OCI-LY7 (cell line): ENCODE results near the gene INPP5A. TPM values are rescaled to one million over a fixed set of nuclear protein-coding genes. Genes with fewer than 3 reads are reported as not detected.

Source experiments
- BruUV-seq: library from RNA; stranded (reverse); fragments of 400-500 nt; replicated peaks from 2 replicates; lab custom pipeline; 2021; lab: Mats Ljungman, UMichigan
- CTCF ChIA-PET: fragments of 300-600 bp; sonication (Branson Sonifier 250); formaldehyde crosslinking; loops from one replicate; lab custom pipeline; 2022; ENCODE audit warnings: antibody characterized with exemption; ENCODE audit not compliant: unreplicated experiment; lab: Charles Lee
- POLR2A ChIA-PET: fragments of 300-600 bp; sonication (Branson Sonifier 250); formaldehyde crosslinking; loops from one replicate; lab custom pipeline; 2022; ENCODE audit warnings: antibody characterized with exemption; lab: Charles Lee
- DNase-seq: peaks from one replicate; pipeline ENCODE4 v3.0.0-alpha.2; 2015; ENCODE audit warnings: low spot score
- H2AFZ ChIP-seq: fragments of 200-600 bp; sonication (generic), shearing (Covaris generic); 2 replicates; pipeline ENCODE4 v1.6.1; 2014; ENCODE audit warnings: mild to moderate bottlenecking, antibody characterized with exemption, low read length, moderate library complexity
- H3K27ac ChIP-seq: fragments of 200-600 bp; sonication (generic); 2 replicates; pipeline ENCODE4 v1.5.1; 2014; ENCODE audit warnings: mixed run types, low read depth, mild to moderate bottlenecking, moderate library complexity, low read length, inconsistent platforms; ENCODE audit not compliant: poor library complexity, severe bottlenecking
- H3K36me3 ChIP-seq: fragments of 200-600 bp; sonication (generic); 2 replicates; pipeline ENCODE4 v1.6.1; 2014; ENCODE audit warnings: mild to moderate bottlenecking, antibody characterized with exemption, low read length, moderate library complexity, mixed read lengths; ENCODE audit not compliant: insufficient read depth
- H3K4me1 ChIP-seq: fragments of 200-600 bp; sonication (generic); 2 replicates; pipeline ENCODE4 v1.5.1; 2014; ENCODE audit warnings: mild to moderate bottlenecking, low read length; ENCODE audit not compliant: insufficient read depth, poor library complexity, severe bottlenecking
- H3K4me2 ChIP-seq: fragments of 200-600 bp; sonication (generic); 2 replicates; pipeline ENCODE4 v1.6.1; 2014; ENCODE audit warnings: mild to moderate bottlenecking, low read length
- H3K4me3 ChIP-seq: fragments of 200-600 bp; sonication (generic); 2 replicates; pipeline ENCODE4 v1.5.1; 2014; ENCODE audit warnings: mild to moderate bottlenecking, low read depth, low read length; ENCODE audit not compliant: poor library complexity, severe bottlenecking
- H3K79me2 ChIP-seq: fragments of 200-600 bp; sonication (generic); 2 replicates; pipeline ENCODE4 v1.6.1; 2016; ENCODE audit warnings: low read depth, mild to moderate bottlenecking, low read length, moderate library complexity, mixed read lengths; ENCODE audit not compliant: insufficient read depth
- H3K9me2 ChIP-seq: fragments of 200-600 bp; sonication (generic); 2 replicates; pipeline ENCODE4 v1.6.1; 2016; ENCODE audit warnings: mild to moderate bottlenecking, low read length, mixed read lengths; ENCODE audit not compliant: insufficient read depth
- H3K9me3 ChIP-seq: fragments of 200-600 bp; sonication (generic); 2 replicates; pipeline ENCODE4 v1.6.1; 2014; ENCODE audit warnings: mild to moderate bottlenecking, mixed run types, low read length, mixed read lengths
- H4K20me1 ChIP-seq: fragments of 200-600 bp; sonication (generic); 2 replicates; pipeline ENCODE4 v1.6.1; 2014; ENCODE audit warnings: mild to moderate bottlenecking, antibody characterized with exemption, low read length, moderate library complexity, mixed read lengths; ENCODE audit not compliant: insufficient read depth
- EZH2phosphoT487 ChIP-seq: fragments of 200-600 bp; sonication (generic); IDR thresholded peaks from 2 replicates; pipeline ENCODE4 v1.6.1; 2018; ENCODE audit warnings: low read depth, borderline replicate concordance, mild to moderate bottlenecking, mixed run types, antibody characterized with exemption, low read length, moderate library complexity, mixed read lengths
- intact Hi-C: fragments of 100-400 bp; cut with micrococcal nuclease; formaldehyde crosslinking; loops from one replicate; pipeline ENCODE4 v1.10.0; 2022; ENCODE audit not compliant: unreplicated experiment
- total RNA-seq, 2 experiments: library from RNA; depleted of rRNA in 1 of 2; stranded (reverse); fragments of >200 nt in 1 of 2; shearing (Covaris generic) in 1 of 2; gene quantifications; 2 replicates each; pipeline ENCODE4 v1.2.3, GENCODE V29; 2014 to 2022
- TF ChIP-seq, protein P1 (sequence below): fragments of 200-600 bp; sonication (generic); conservative IDR thresholded peaks from 2 replicates; pipeline ENCODE4 v1.5.1; 2014; ENCODE audit warnings: mild to moderate bottlenecking, antibody characterized with exemption, low read length, moderate library complexity, mixed read lengths

The INPP5A gene
- total RNA-seq, 2 experiments from 2014 or later = 14.5 to 18.4 TPM

DNA sequence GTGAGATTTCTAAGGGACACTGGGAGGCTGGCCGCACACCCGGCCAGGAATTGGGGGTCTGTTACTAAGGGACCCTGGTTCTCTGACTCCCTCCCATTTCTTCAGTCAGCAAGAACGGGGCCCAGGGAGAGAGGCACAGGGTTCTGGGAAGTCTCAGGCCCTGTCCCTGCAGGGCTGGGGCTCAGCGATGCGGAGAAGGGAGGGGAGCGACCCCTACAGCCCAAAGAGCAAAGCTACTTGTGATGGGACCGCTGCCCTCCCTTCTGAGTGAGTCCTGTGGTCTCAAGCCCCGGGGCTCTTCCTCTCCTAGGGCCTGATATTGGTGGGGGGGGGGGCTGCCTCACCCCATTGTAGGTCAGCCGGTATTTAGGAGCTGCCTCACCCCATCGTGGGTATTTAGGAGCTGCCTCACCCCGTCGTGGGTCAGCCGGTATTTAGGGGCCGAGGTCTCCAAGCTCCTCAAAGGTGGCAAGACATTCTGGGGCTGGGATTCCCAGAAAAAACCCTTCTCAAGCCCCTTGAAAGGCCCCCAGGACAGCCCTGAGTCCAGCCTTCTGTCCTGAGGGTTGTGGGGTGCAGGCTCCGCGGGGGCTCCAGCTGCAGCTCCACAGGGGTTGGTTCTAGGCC, 265.2 kb downstream of the INPP5A start:
- Histone ChIP-seq H3K9me3 (no peaks in the 10 kb centered on the region), H3K27ac (no peak overlapping the region), H3K4me1 (no peaks in the 10 kb centered on the region), H3K9me2 (no peaks in the 10 kb centered on the region), H3K36me3 (no peaks in the 10 kb centered on the region), H3K79me2 (no peaks in the 10 kb centered on the region), H3K4me3 (no peak overlapping the region), H2AFZ (no peak overlapping the region), H4K20me1 (no peaks in the 10 kb centered on the region), H3K4me2 (no peak overlapping the region)
- intact Hi-C loops = no loop called here
- CTCF ChIA-PET = interaction anchor here (0.6 kb wide), 1 partner anchor 150 kb away, joined by 3 read pairs; no protein-coding TSS in a partner anchor
- POLR2A ChIA-PET = no interaction called here
- TF ChIP-seq EZH2phosphoT487 = no peak
- TF ChIP-seq, protein P1, sequence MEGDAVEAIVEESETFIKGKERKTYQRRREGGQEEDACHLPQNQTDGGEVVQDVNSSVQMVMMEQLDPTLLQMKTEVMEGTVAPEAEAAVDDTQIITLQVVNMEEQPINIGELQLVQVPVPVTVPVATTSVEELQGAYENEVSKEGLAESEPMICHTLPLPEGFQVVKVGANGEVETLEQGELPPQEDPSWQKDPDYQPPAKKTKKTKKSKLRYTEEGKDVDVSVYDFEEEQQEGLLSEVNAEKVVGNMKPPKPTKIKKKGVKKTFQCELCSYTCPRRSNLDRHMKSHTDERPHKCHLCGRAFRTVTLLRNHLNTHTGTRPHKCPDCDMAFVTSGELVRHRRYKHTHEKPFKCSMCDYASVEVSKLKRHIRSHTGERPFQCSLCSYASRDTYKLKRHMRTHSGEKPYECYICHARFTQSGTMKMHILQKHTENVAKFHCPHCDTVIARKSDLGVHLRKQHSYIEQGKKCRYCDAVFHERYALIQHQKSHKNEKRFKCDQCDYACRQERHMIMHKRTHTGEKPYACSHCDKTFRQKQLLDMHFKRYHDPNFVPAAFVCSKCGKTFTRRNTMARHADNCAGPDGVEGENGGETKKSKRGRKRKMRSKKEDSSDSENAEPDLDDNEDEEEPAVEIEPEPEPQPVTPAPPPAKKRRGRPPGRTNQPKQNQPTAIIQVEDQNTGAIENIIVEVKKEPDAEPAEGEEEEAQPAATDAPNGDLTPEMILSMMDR = no peak
- DNase-seq = no peak
- BruUV-seq = no TSS peak

DNA sequence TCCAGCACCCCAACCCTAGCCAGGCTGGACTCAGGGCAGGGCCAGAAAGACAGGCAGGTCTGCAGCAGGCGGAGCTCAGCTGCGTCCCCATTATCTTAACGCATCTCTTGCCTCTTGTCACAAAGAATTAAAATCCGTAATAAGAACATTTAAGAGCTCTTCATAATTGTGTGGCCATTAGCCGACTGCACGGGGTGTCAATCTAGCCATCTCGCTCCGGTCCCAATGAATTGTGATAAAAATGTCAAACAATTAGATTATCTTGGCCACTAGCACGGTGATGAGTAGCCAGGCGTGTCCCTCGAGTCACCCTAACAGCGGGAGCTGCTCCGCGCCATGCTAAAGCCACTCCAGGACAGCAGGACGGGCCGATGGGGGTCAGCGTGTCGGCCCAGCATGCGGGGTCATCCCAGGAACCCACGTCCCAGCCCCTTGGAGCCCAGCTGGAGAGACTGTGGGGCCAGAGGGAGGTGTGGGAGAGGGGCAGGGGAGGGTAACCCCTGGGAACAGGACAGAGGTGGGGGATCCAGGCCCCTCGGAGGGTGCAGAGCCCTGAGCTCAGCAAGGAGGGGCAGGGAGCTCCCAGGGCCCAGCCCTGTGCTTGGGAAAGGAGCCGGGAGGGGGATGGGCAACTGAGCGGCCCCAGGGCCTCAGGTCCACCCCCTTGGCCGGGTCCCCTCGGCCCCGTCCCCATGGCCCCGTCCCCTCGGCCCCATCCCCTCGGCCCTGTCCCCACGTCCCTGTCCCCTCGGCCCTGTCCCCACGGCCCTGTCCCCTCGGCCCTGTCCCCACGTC, 266.0 kb downstream of the INPP5A start:
- H3K4me1 ChIP-seq = no peaks in the 10 kb centered on the region
- no peaks in the 10 kb centered on the region for H3K36me3 ChIP-seq
- H3K4me3 ChIP-seq = no peak overlapping the region
- no peaks in the 10 kb centered on the region for H3K9me3 ChIP-seq
- CTCF ChIA-PET = no interaction called here
- BruUV-seq = no TSS peak
- POLR2A ChIA-PET = no interaction called here
- H3K9me2 ChIP-seq = no peaks in the 10 kb centered on the region
- intact Hi-C loops = no loop called here
- no peak for TF ChIP-seq EZH2phosphoT487
- TF ChIP-seq, protein P1 = no peak
- no peaks in the 10 kb centered on the region for H4K20me1 ChIP-seq
- no peak overlapping the region for H3K4me2 ChIP-seq
- no peak overlapping the region for H3K27ac ChIP-seq
- no peaks in the 10 kb centered on the region for H3K79me2 ChIP-seq
- H2AFZ ChIP-seq = no peak overlapping the region
- DNase-seq = no peak

DNA sequence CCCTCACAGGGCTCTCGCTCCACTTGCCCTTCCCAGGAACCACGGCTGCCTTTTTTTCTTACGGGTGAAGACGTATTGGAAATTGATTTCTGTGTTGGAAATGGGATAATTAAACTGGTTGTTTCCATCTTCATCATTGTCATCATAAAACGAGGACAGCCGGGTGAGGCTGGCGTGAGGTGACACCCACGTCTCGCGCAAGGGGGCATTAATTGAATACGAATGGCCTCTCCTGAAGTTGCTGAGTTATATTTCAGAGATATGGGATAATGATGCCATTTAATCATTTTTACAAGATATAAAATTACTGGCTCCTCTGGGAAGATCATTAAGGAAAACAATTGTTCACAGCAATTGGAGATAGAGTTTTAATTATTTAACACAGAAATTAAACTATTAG, 266.7 kb downstream of the INPP5A start:
- Histone ChIP-seq H3K36me3 (no peaks in the 10 kb centered on the region), H3K4me3 (no peak overlapping the region), H3K9me2 (no peaks in the 10 kb centered on the region), H3K79me2 (no peaks in the 10 kb centered on the region), H2AFZ (no peak overlapping the region), H4K20me1 (no peaks in the 10 kb centered on the region), H3K4me1 (no peaks in the 10 kb centered on the region), H3K4me2 (no peak overlapping the region), H3K9me3 (no peaks in the 10 kb centered on the region), H3K27ac (no peak overlapping the region)
- POLR2A ChIA-PET = no interaction called here
- no peak for DNase-seq
- TF ChIP-seq, protein P1 = no peak
- TF ChIP-seq EZH2phosphoT487 = no peak
- BruUV-seq = no TSS peak
- CTCF ChIA-PET = no interaction called here
- intact Hi-C loops = no loop called here
